Fibroblast of villous mesenchyme (primary cell): ENCODE data around the gene CACNA1A. TPM values are rescaled to one million over a fixed set of nuclear protein-coding genes. Genes with fewer than 3 reads are reported as not detected.
"Not testable (repeated sequence)": the region's sequence is repeated elsewhere in the genome, so short reads cannot be mapped to it uniquely, and the experiment has no call there.

ENCODE experiments used
- DNase-seq: peaks from one replicate; pipeline ENCODE4 v3.0.0-alpha.2; 2010; ENCODE audit warnings: low read depth
- H3K4me3 ChIP-seq: 2 replicates; pipeline ENCODE4 v1.5.1; 2011; ENCODE audit warnings: low read depth, mild to moderate bottlenecking, low read length
- total RNA-seq: library from RNA; depleted of rRNA; stranded (reverse); fragments of >200 nt; gene quantifications from 2 replicates; pipeline ENCODE4 v1.2.3, GENCODE V29; 2012
- TF ChIP-seq, protein P1 (sequence below): IDR thresholded peaks from 2 replicates; pipeline ENCODE4 v1.5.1; 2012; ENCODE audit warnings: low read depth, mild to moderate bottlenecking, low read length; ENCODE audit not compliant: insufficient read depth

The CACNA1A gene
- total RNA-seq, 1 donor = 0.43 TPM

DNA sequence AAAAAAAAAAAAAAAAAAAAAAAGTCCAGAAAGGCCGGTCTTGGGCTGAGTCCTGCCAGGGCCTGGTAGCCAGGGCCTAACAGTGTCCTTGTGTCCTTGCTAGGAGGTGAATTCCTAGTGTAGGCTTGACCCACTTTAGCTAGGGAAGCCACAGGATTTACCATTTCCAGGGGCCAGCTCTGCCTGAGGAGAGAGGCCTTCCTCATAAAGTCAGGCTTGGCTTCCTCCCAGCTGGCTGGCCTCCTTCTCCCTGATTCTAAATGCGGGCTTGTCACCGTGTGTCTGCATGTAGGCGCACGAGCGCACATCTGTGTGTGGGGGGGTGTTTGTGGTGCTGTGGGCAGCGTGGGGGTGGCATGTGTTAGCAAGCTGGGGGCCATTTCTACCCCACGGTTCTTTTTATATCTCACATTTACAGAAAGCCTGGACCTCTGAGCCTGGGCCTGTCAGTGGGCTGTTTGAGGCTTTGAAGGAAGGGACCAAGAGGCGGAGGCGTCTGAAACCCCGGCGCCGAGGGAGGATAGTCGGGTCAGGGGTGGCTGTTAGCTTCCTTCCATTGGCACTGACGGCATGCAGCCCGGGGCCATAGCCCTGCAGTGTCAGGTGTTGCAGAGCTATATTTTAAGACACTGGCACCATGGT lies 324.4 kb downstream of the CACNA1A start:
- TF ChIP-seq, protein P1, sequence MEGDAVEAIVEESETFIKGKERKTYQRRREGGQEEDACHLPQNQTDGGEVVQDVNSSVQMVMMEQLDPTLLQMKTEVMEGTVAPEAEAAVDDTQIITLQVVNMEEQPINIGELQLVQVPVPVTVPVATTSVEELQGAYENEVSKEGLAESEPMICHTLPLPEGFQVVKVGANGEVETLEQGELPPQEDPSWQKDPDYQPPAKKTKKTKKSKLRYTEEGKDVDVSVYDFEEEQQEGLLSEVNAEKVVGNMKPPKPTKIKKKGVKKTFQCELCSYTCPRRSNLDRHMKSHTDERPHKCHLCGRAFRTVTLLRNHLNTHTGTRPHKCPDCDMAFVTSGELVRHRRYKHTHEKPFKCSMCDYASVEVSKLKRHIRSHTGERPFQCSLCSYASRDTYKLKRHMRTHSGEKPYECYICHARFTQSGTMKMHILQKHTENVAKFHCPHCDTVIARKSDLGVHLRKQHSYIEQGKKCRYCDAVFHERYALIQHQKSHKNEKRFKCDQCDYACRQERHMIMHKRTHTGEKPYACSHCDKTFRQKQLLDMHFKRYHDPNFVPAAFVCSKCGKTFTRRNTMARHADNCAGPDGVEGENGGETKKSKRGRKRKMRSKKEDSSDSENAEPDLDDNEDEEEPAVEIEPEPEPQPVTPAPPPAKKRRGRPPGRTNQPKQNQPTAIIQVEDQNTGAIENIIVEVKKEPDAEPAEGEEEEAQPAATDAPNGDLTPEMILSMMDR = no peak
- H3K4me3 ChIP-seq = no peak overlapping the region
- DNase-seq = peak; percentile 70

DNA sequence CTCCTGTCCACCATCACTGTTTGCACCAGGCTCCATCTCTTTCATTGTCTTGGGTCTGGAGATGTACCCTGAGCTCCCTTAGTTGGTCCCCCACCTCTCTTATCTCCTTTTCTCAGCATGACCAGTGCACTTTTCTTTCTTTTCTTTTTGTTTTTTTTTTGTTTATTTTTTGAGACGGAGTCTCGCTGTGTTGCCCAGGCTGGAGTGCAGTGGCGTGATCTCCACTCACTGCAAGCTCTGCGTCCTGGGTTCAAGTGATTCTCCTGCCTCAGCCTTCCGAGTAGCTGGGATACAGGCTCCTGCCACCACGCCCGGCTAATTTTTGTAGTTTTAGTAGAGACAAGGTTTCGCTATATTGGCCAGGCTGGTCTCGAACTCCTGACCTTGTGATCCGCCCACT lies 328.0 kb downstream of the CACNA1A start:
- DNase-seq = not testable (repeated sequence)

DNA sequence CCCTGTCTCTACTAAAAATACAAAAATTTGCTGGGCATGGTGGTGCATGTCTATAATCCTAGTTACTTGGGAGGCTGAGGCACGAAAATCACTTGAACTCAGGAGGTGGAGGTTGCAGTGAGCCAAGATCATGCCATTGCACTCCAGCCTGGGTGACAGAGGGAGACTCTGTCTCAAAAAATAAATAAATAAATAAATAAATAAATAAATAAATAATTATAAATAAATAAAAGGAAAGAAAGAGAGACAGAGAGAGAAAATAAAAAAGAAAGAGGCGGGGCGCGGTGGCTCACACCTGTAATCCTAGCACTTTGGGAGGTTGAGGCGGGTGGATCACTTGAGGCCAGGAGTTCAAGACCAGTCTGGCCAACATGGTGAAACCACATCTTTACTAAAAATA lies 328.7 kb downstream of the CACNA1A start:
- H3K4me3 ChIP-seq, DNase-seq: not testable (repeated sequence)

More for the DNA sequence above, 328.0 kb downstream of the CACNA1A start:
- not testable (repeated sequence) for H3K4me3 ChIP-seq

DNA sequence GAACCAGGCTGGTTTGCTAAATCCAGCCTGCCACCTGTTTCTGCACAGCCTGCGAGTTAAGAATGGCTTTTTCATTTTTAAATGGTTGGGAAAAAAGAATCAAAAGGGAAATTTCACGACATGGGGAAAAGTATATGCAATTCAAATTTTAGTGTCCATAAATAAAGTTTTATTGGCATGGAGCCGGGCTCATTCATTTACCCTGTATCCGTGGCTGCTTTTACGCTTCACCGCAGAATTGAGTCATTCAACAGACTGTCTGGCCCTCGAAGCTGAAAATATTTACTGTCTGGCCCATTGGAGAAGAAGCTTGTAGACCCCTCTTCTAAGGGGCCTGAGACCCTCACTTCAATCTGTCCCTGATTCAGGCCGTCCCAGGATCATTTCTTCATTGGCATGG lies 329.9 kb downstream of the CACNA1A start:
- H3K4me3 ChIP-seq = no peak overlapping the region
- TF ChIP-seq, protein P1 = no peak
- DNase-seq = no peak

GRCh38 chr19:13173139-13173737 lies 333.0 kb downstream of the CACNA1A start:
- DNase-seq = no peak
- TF ChIP-seq, protein P1 = no peak
- H3K4me3 ChIP-seq = no peak overlapping the region

DNA sequence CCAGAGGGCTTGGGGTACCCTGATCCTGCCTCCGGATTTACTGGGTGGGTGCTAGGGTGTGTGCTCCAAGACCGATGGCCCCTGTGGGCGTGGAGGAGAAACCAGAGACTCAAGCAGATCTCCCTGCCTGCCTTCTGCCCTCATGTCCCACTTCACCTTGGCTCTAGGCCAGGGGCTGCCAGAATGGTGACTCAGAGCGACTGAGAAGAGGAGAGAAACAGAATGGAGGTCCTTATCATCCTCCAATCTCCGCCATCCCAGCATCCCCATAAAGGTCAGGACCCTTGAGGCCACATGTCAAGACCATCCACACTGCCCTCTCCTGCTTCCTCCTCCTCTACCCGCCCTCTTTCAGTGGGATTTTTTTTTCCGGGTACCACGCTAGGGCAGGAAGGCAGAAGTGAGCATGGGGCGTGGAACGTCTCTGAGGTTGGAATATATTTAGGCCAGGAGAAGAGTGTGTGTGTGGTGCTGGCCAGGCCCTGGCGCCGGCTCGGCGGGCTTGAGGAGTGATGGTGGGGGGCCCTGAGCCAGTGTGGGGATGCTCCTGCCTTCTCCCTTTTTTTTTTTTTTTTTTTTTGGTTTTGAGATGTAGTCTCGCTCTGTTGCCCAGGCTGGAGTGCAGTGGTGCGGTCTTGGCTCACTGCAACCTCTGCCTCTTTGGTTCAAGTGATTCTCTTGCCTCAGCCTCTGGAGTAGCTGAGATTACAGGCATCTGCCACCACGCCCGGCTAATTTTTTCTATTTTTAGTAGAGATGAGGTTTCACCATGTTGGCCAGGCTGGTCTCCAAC lies 333.7 kb downstream of the CACNA1A start:
- H3K4me3 ChIP-seq = no peak overlapping the region
- peak; percentile 89 for DNase-seq
- TF ChIP-seq, protein P1 = no peak

DNA sequence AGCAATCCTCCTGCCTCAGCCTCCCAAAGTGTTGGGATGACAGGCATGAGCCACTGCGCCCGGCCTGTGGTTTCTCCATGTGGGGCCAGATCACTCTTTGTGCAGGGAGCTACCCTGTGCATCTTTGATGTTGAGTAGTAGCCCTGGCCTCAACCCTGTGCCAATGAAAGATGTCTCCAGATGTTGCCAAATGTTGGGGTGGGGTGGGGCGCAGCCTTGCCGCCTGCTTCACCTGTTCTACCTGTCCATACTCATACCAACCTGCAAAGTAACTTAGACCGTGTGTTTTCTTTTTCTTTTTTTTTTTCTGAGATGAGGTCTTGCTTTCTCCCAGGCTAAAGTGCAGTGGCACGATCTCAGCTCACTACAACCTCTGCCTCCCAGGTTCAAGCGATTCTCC lies 335.1 kb downstream of the CACNA1A start:
- H3K4me3 ChIP-seq = no peak overlapping the region
- TF ChIP-seq, protein P1 = no peak
- DNase-seq = no peak

- no peak overlapping the region for H3K4me3 ChIP-seq
Observed at GRCh38 chr19:13169769-13170168, 336.5 kb downstream of the CACNA1A start.

DNA sequence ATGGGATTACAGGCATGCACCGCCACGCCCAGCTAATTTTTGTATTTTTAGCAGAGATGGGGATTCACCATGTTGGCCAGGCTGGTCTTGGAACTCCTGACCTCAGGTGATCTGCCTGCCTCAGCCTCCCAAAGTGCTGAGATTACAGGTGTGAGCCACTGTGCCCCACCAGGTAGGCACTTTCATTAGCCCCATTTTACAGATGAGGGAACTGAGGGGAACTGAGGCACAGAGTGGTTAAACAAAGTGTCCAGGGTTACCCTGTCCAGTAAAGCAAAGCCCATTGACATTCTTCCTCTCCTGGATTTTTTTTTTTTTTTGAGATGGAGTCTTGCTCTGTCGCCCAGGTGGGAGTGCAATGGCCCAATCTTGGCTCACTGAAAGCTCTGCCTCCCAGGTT lies 340.1 kb downstream of the CACNA1A start:
- not testable (repeated sequence) for H3K4me3 ChIP-seq, DNase-seq

More at GRCh38 chr19:13169769-13170168, 336.5 kb downstream of the CACNA1A start:
- TF ChIP-seq, protein P1 = no peak
- DNase-seq = peak; percentile 55
